Stimulated activated CD4-positive, alpha-beta T cell treated with anti-CD3 and anti-CD28 coated beads, Interleukin-4, amount 100 ng/mL, for 4 hours (primary cell): Measurements from ENCODE around the gene TMEM94.
"Not testable (repeated sequence)": the region's sequence is repeated elsewhere in the genome, so short reads cannot be mapped to it uniquely, and the experiment has no call there.

Experiments
- DNase-seq, 2 experiments: peaks; one replicate each; pipeline ENCODE4 v3.0.0-alpha.2; 2020

TMEM94 gene

DNA sequence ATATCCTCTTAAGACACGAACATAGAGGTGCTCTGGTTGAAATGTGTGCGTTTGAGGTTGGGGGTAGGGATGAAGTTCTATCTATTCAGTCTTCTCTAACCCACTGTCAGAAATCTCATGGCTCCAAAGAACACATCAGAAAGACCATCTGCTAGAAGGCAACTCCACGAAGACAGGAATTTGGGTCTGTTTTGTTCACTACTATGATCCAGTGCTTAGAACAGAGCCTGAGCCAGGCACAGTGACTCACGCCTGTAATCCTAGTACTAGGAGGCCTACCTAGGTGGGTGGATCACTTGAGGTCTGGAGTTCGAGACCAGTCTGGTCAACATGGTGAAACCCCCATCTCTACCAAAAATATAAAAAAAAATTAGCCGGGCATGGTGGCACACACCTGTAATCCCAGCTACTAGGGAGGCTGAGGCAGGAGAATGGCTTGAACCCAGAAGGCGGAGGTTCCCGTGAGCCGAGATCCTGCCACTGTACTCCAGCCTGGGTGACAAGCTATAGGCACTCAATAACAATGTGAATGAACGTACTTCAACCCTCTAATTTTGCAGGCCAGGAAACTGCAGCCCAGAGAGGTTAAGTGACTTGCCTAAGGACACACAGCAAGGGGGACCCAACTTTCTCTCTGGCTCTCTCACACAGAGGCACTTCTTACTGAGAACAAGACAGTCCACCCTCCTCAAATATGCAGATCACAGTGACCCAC lies 56.6 kb downstream of the TMEM94 start:
- no peak for DNase-seq

DNA sequence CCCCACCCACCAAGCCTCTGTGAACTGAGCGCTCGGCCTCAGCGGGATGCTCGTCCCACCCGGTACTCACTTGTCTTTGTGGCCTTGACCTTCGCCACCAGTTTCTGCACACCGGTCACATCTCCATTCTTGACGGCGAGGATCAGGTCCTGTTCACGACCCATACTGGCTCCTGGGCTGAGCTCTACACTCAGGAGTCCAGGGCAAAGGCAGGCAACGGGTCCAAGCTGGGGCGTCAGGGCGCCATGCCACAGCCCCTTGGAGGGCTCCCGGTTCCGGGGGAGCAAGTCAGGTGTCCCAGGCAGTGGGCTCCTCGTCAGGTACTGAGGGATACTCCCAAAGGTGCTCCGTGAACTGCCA lies 57.2 kb downstream of the TMEM94 start:
- DNase-seq, result no peak

DNA sequence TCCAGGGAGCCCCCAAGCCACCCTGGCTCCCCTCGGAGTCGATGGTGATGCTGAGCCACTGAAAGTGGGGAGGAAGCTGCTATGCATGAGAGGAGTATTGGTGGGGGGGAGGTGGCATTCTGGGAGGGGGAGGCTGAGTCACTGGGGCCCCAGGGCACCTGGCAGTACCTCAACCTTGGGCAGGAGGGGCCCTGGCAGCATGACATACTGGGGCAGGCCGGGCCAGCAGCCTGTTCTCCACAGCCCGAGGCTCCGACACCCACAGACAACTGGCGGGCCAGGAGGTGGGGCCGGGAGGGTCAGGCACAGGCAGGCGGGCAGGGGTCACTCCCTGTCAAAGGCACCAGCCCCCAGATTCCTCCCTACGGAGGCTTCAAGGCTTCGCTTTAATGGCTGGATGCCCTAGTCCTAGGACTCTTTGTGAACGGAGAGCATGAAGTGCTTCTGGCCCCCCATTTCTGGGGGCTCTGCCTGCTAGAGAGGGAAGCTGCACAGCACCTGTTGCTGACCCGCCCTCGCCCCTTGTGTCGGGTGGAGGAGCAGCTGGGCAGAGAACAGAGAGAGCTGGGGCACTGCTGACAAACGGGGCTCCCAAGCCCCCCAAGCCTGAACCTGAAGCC lies 58.0 kb downstream of the TMEM94 start:
- peak in 1 of 2 experiments; percentile 11 for DNase-seq

DNA sequence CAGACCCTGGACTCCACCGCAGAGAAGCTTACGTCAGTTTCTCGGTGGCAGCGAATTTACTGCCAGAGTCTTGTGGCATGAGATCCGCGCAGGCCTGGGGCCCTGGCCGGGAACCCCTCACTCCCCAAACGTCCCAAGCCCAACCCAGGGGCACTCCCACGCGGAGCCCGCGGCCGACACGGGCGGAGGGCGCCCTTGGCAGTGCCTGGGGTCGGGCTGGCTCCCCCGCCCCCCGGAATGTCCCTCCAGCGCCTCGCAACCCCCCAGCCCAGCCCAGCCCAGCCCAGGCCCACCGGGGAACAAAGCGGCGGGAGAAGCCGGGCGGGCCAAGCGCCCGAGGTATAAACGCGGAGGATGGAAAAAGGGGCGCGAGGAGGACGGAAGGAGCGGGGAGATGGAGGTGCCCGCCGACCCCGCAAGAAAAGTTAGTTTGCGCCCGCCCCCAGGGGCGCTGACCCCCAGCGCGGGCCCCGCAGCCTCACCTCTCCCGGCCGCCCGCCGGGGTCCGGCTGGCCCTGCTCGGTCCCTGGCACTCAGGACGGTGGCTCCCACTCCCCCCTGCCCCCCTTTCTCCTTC lies 58.6 kb downstream of the TMEM94 start:
- no peak for DNase-seq

DNA sequence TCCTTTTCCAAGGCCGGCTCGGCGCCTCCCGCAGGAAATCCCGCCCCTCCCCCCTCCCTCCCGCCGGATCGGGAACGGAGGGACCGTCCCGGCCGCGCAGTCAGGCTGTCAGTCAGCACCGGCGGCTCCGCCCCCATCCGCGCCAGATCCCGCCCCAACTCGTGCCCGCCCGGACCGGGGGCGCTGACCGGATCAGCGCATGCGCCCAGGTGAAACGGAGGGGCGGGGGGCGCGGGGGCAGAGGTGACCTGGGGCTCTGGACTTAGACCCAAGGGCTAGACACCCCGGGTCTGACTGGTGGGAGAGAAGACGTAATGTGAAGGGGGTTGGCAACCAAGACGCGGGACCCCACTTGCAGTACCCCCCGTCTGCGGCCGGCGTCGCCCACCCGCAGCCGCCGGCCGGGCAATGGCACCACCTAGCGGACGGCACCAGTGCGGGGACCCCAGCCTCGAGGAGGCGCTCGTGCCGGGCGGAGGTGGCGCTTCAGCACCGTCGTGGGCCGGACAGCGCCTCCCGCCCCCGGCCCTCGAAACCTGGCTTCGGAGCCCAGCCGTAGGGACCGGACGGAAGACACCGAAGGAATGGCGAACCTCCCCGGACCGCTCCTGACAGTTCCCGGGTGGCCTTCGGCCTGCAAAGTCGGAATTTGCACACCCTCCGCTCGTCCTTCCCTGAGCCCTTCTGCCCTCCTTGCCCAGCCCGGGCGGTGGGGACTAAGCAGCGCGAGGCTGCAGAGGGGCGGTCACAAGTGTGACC lies 59.2 kb downstream of the TMEM94 start, which contains the start of gene CASKIN2:
Gene CASKIN2, minus strand, starts transcription at position 42 of the 759 bp plus-strand sequence. CDS start 1,733 bp downstream, outside the sequence.
- DNase-seq, result peak; percentile 76 to 86

DNA sequence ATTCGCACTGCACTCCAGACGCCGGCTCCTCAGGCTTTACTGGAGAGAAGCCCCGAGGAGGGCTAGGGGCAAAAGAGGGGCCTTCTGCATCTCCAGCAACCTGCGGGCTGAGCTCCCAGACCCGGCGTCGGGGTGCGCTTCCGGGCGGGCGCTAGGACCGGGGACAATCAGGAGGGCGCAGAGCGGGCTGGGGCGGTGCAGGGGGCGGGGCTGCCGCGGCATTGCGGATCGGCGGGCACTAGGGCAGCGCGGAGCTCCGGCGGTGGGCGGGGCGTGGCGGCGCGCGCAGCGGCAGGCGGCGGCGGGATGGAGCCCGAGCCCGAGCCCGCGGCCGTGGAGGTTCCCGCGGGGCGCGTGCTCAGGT lies 59.8 kb downstream of the TMEM94 start, which contains the start of gene TSEN54:
Gene TSEN54, plus strand, starts transcription at position 274 of the 364 bp plus-strand sequence. Its CDS starts 33 bp downstream, at position 307.
- peak; percentile 92 to 97 for DNase-seq

DNA sequence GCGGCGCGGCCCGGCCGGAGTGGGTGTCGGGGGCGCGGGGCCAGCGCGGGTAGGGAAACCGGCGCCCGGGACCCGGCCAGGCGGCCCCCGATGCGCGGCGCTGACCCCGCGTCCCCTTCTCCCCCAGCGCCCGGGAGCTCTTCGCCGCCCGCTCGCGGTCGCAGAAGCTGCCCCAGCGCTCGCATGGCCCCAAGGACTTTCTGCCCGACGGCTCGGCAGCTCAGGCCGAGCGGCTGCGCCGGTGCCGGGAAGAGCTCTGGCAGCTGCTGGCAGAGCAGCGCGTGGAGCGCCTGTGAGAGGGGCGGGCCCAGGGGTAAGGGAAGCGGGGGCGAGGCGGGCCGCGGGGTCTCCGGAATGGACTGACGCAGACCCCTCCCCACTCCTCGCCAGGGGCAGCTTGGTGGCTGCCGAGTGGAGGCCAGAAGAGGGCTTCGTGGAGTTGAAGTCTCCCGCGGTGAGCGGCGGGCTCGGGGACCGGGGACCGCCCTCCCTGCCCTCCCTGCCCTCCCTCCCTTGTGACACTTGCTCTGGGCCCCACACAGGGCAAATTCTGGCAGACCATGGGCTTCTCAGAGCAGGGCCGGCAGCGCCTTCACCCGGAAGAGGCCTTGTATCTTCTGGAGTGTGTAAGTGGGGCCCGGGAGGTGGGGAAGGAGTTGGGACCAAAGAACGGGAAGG lies 60.3 kb downstream of the TMEM94 start:
- peak; percentile 43 to 44 for DNase-seq

DNA sequence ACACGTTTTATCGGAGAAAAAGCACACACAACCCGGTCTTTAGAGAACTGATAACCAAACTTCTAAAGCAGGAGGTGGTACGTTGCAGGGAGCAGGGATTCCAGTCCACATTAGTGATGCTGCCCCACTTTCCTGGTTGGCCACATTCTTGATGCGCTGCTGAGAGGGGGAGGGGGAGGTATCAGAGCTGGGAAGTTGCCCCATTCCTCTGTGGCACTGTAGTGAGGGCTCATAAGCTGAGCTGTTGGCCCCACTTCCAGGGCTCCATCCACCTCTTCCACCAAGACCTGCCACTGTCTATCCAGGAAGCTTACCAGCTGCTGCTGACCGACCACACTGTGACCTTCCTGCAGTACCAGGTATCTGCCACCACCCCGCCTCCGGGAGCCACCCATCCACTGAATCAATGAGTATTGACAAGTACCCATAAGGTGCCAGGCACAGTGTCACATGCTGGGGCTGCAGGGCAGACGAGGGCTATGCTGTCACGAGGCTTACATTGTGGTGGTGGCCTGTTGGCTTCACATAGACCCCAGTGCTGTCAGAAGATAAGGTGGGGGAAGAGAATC lies 60.9 kb downstream of the TMEM94 start:
- peak in 1 of 2 experiments; percentile 19 for DNase-seq

DNA sequence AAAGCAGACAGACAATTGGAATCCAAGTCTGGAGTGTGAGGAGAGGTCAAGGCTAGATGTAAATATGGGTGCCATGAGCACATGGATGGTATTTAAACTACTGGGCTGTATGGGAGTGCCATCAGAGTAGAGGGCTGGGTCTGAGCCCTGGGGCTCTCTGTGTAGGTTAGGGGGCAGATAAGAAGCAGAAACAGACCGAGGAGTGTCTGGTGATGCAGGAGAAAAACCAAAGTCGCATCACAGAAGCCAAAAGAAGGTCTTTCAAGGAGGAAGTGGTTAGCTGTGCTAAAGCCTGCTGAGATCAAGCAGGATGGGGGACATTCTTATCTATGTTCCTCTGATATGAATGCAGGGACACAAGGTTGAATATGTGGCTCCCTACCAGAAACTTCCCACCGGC lies 61.8 kb downstream of the TMEM94 start:
- peak in 1 of 2 experiments; percentile 16 for DNase-seq

DNA sequence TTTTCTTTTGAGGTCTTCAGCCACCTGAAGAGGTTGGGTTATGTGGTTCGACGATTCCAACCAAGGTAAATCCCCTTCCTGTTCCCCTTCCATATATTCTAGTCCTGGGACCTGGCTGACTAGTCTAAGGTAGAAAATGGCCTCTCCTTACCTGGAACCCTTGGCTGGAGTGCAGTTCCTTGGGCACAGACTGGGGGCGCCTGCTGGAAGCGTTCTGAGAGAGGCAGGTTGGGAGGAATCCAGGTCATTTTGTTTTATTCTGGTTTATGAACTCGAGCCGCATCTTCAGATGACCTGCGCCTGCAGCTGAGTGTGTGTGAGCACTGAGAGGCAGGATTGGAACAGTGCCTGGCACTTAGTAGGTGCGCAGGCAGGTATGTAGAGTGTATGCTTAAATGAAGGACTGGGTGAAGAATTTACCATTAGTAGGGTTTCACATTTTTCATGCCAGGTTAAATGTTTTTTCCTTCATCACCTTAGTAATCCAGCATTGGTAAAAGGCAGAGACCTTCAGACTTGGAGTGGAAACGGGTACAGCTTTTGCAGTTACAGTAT lies 62.6 kb downstream of the TMEM94 start:
- DNase-seq, result no peak

DNA sequence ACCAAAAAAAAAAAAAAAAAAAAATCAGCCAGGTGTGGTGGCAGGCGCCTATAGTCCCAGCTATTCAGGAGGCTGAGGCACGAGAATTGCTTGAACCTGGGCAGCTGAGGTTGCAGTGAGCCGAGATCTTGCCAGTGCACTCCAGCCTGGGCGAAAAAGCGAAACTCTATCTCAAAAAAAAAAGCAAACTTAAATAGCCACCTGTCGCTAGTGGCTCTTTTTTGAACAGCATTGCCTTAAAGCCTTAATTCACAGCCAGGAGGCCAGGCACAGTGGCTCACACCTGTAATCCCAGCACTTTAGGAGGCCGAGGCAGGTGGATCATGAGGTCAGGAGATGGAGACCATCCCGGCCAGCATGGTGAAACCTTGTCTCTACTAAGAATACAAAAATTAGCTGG lies 64.0 kb downstream of the TMEM94 start:
- not testable (repeated sequence) for DNase-seq

DNA sequence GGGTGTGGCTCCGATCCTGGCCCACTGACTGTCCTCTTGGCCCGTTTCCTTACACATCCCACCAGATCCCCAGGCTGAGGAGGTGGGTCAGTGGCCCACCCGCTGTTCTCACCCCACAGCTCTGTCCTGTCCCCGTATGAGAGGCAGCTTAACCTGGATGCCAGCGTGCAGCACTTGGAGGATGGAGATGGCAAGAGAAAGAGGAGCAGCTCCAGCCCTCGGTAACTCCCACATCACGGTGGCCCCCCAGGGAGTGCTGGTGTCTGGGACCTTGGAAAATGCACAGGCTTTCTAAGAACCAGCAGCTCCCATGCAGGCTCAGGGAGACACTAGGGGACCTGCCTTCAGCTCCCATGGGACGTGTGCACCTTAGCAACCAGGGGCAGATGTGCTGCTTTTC lies 64.9 kb downstream of the TMEM94 start:
- no peak for DNase-seq

DNA sequence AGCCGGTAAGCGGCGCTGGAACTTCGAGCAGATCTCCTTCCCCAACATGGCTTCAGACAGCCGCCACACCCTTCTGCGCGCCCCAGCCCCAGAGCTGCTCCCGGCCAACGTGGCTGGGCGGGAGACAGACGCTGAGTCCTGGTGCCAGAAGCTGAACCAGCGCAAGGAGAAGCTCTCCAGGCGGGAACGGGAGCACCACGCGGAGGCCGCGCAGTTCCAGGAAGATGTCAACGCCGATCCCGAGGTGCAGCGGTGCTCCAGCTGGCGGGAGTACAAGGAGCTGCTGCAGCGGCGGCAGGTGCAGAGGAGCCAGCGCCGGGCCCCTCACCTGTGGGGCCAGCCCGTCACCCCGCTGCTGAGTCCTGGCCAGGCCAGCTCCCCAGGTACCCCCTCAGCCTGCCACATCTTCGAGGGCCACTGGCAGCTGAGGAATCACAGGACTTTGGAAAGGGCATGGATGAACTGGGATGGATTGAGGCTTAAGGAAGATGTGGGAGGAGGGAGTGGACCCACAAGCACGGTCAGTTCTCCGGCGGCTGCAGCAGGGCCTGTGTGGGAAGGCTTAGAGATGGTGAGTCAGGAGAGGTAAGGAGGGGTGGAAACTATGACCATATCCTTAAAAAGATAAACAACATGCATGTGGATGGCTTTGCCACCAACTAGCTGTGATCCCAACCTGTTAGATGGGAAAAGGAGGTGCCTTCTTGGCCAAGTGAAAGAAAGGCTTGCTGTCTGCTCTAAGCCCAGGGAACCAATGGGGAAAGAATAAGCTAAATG lies 65.7 kb downstream of the TMEM94 start:
- no peak for DNase-seq

DNA sequence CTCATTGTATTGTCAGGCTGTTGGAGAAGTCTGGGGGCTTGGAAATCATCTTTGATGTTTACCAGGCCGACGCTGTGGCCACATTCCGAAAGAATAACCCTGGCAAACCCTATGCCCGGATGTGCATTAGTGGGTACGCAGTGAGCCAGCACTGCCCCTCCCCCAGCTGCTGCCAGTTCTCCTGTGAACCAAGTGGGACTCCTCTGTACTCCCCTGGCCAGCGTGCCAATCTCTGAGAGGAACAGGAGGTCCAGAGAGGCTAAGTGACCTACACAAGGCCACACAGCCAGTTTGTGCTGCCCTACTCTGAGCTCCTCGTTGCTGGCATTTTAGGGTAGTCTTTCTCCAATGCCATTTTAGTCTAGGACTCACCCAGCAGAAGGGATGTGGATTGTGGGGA lies 67.2 kb downstream of the TMEM94 start:
- DNase-seq, result no peak

DNA sequence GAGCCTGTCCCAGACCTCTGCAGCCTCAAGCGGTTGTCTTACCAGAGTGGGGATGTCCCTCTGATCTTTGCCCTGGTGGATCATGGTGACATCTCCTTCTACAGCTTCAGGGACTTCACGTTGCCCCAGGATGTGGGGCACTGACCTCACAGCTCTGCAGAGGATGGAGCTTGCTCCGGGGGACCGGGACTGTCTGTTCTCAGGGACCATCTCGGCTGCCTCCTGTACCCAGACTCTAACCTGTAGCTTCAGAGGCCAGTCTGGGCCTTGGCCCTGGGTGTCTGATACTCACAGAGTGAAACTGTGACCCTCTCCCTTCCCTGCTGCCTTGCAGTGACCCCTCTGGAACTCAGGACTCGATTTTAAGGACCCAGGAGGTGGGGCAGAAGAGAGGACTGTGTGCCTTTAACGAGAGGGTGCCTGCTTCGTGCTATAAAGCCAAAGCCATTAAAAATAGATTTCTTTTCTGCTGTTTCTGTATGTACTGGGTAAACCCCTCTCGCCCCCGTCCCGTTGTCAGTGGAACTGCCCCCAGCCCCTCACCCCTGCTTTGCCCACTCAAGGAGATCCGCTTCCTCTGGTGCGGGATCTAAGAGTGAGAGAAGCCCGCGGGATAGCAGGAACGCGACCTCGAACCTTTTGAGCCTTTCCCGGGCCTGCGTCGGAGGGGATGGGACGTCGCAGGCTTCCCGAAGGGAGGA lies 68.0 kb downstream of the TMEM94 start:
- no peak for DNase-seq

DNA sequence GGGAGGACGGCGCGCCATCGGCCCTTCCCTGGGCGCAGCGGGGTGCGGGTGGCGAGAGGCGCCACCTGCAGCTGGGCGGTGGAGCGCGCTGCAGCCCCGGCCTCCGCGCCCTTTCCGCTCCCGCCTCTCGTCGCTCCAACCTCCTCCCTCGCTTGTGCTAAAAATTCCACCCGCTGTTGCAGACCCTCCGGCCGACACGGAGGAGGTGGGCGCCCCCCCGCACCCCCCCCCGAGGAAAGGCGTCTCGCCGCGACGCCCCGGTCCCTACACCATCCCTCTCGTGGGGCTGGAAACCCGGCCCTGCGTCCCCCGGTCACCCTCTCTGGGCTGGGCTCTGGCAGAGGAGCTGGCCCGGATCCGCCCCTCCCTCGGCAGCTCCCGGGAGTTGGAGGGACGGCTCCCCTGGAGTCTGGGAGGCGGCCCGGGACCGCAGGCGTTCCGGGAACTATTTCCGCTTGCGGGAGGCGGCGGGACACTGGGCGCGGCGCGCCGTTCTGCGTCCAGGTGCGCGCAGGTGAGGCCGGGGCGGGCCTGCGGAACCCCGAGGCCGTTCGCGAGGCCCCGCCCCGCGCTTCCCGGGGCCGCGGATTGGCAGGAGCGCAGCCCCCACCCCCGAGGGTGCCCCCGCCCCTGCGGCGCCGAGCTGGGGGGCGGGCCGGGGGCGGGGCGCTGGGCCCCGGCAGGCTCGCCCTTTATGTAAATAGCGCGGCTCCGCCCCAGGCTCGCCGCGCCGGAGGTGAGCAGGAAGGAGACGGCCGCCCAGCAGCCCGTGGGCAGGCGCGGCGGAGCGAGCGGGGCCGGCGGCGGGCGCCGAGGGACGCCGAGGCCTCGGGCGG lies 68.8 kb downstream of the TMEM94 start, which contains the start of gene LLGL2:
Gene LLGL2, plus strand, starts transcription at position 728 of the 836 bp plus-strand sequence. CDS start 17,730 bp downstream, outside the sequence.
- peak; percentile 81 for DNase-seq

DNA sequence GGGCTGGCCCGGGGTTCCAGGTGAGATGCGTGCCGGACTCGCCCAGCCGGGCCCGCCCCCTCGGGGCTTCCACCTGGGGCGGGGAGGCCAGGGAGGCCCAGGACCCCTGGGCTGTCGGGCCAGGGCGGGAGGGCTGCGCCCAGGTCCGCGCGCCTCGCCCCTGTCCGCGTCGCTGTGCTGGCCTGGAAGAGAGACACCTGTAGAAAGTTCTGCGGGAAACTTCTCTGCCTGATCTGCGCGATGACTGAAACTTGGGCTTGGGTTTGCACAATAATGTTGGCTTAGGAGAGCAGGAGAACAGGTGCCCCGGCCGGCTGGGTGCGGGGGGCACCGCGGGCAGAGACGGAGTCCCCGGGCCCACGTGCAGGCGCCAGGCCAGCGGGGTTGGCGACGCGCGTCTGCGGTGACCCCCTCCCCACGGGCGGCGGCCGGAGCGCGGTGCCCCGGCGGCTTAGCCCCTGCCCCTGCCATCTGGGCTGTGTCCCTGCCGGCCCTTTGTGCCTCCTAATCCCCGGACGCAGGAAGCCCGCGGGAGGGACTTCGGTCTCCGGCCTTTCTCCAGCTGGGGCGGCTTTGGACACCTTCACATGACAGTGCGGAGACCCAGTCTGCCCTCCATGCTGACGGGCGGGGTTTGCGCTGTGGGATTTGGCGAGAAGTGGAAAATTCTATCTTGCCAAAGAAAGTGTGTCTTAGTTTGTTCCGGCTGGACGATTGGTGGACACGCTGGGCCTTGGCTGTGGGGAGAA lies 69.5 kb downstream of the TMEM94 start:
- no peak for DNase-seq

DNA sequence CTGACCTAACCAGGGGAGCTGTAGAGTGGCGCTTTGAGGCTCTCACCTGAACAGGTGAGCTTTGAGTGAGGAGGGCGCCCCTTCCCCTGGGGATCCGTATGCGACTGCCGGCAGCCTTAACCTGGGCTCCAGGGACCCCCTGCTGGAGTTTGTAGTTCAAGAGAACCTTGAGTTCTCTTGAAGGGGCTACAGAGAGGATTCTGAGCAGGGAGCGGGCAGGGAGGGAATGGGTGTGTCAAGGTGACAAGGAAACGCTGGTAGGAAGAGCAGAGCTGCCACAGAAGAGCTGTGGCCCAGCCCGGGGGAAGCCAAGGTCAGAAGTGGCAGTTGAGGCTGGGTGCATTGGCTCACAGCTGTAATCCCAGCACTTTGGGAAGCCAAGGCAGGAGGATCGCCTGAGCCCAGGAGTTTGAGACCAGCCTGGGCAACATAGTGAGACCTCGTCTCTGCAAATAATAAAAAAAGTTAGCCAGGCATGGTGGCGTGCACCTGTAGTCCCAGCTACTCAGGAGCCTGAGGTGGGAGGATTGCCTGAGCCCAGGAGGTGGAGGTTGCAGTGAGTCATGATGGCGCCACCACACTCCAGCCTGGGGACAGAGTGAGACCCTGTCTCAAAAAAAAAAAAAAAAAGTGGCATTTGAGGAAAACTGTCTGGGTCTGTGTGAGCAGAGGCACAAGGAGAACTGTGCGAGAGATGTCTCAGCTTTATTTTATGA lies 70.3 kb downstream of the TMEM94 start:
- DNase-seq, result no peak
